HEK293 (cell line): ENCODE results near the gene LYL1.
A peak's percentile ranks its signal among the peaks of the same experiment; 100 is the strongest.

Experiments
- GLI2 ChIP-seq: fragments of 450-650 bp; formaldehyde crosslinking; IDR thresholded peaks from 2 replicates; pipeline ENCODE4; 2017; ENCODE audit warnings: missing biosample characterization, missing genetic modification characterization, low read depth, borderline replicate concordance
- GLIS2 ChIP-seq: fragments of 450-650 bp; formaldehyde crosslinking; IDR thresholded peaks from 2 replicates; pipeline ENCODE4 v1.5.1; 2016; ENCODE audit warnings: missing biosample characterization, missing genetic modification characterization
- IKZF3 ChIP-seq: fragments of 450-650 bp; IDR thresholded peaks from 2 replicates; pipeline ENCODE4 v1.5.0; 2018; ENCODE audit warnings: missing biosample characterization, mild to moderate bottlenecking, missing genetic modification characterization, moderate library complexity
- KLF1 ChIP-seq: fragments of 450-650 bp; formaldehyde crosslinking; IDR thresholded peaks from 2 replicates; pipeline ENCODE4 v1.5.1; 2016; ENCODE audit warnings: missing biosample characterization, missing genetic modification characterization
- KLF7 ChIP-seq: fragments of 450-650 bp; formaldehyde crosslinking; IDR thresholded peaks from 2 replicates; pipeline ENCODE4 v1.5.1; 2016; ENCODE audit warnings: missing biosample characterization, missing genetic modification characterization, borderline replicate concordance
- RBAK ChIP-seq: fragments of 450-650 bp; formaldehyde crosslinking; IDR thresholded peaks from 2 replicates; pipeline ENCODE4 v1.5.1; 2016; ENCODE audit warnings: missing biosample characterization, missing genetic modification characterization
- SP3 ChIP-seq: fragments of 450-650 bp; formaldehyde crosslinking; IDR thresholded peaks from 2 replicates; pipeline ENCODE4 v1.5.1; 2016; ENCODE audit warnings: missing biosample characterization, missing genetic modification characterization
- SP7 ChIP-seq: fragments of 450-650 bp; formaldehyde crosslinking; IDR thresholded peaks from 2 replicates; pipeline ENCODE4 v1.5.1; 2016; ENCODE audit warnings: missing biosample characterization, missing genetic modification characterization
- YY1 ChIP-seq: fragments of 450-650 bp; formaldehyde crosslinking; IDR thresholded peaks from 2 replicates; pipeline ENCODE4 v1.5.1; 2018; ENCODE audit warnings: missing biosample characterization, missing genetic modification characterization
- ZBTB7A ChIP-seq: fragments of 450-650 bp; formaldehyde crosslinking; IDR thresholded peaks from 2 replicates; pipeline ENCODE4 v1.5.1; 2016; ENCODE audit warnings: low read depth, missing biosample characterization, missing genetic modification characterization
- ZIC2 ChIP-seq: fragments of 450-650 bp; formaldehyde crosslinking; IDR thresholded peaks from 2 replicates; pipeline ENCODE4 v1.5.1; 2016; ENCODE audit warnings: missing biosample characterization, missing genetic modification characterization
- ZNF211 ChIP-seq: fragments of 450-650 bp; formaldehyde crosslinking; IDR thresholded peaks from 2 replicates; pipeline ENCODE4 v1.5.1; 2016; ENCODE audit warnings: low read depth, missing biosample characterization, missing genetic modification characterization
- ZNF214 ChIP-seq: fragments of 450-650 bp; formaldehyde crosslinking; IDR thresholded peaks from 2 replicates; pipeline ENCODE4 v1.5.1; 2017; ENCODE audit warnings: missing biosample characterization, mild to moderate bottlenecking, missing genetic modification characterization, borderline replicate concordance
- ZNF341 ChIP-seq: fragments of 450-650 bp; formaldehyde crosslinking; IDR thresholded peaks from 2 replicates; pipeline ENCODE4; 2016; ENCODE audit warnings: low read depth, missing biosample characterization, missing genetic modification characterization
- ZNF391 ChIP-seq: fragments of 450-650 bp; formaldehyde crosslinking; IDR thresholded peaks from 2 replicates; pipeline ENCODE4 v1.5.1; 2016; ENCODE audit warnings: low read depth, missing biosample characterization, missing genetic modification characterization, borderline replicate concordance
- ZNF433 ChIP-seq: fragments of 450-650 bp; formaldehyde crosslinking; IDR thresholded peaks from 2 replicates; pipeline ENCODE4 v1.5.1; 2016; ENCODE audit warnings: missing biosample characterization, missing genetic modification characterization, low read depth
- ZNF670 ChIP-seq: fragments of 450-650 bp; formaldehyde crosslinking; IDR thresholded peaks from 2 replicates; pipeline ENCODE4 v1.5.1; 2016; ENCODE audit warnings: missing biosample characterization, missing genetic modification characterization, low read depth
- ZNF776 ChIP-seq: fragments of 450-650 bp; formaldehyde crosslinking; IDR thresholded peaks from 2 replicates; pipeline ENCODE4 v1.5.0; 2017; ENCODE audit warnings: missing biosample characterization, missing genetic modification characterization, borderline replicate concordance
- ZNF843 ChIP-seq: fragments of 450-650 bp; formaldehyde crosslinking; IDR thresholded peaks from 2 replicates; pipeline ENCODE4 v1.5.1; 2016; ENCODE audit warnings: missing biosample characterization, missing genetic modification characterization
- TF ChIP-seq, protein P1 (sequence below): fragments of 450-650 bp; formaldehyde crosslinking; optimal IDR thresholded peaks from 2 replicates; pipeline ENCODE3; 2016; ENCODE audit warnings: missing biosample characterization, mild to moderate bottlenecking, missing genetic modification characterization
- TF ChIP-seq, protein P2 (sequence below): fragments of 450-650 bp; formaldehyde crosslinking; IDR thresholded peaks from 2 replicates; pipeline ENCODE4 v1.5.1; 2016; ENCODE audit warnings: missing biosample characterization, missing genetic modification characterization
- TF ChIP-seq, protein P3 (sequence below): fragments of 450-650 bp; formaldehyde crosslinking; IDR thresholded peaks from 2 replicates; pipeline ENCODE4 v1.5.1; 2016; ENCODE audit warnings: missing biosample characterization, missing genetic modification characterization
- TF ChIP-seq, protein P4 (sequence below): fragments of 450-650 bp; formaldehyde crosslinking; IDR thresholded peaks from 2 replicates; pipeline ENCODE4 v1.5.1; 2016; ENCODE audit warnings: missing biosample characterization, missing genetic modification characterization
- TF ChIP-seq, protein P5 (sequence below): fragments of 450-650 bp; formaldehyde crosslinking; IDR thresholded peaks from 2 replicates; pipeline ENCODE4 v1.5.1; 2016; ENCODE audit warnings: missing biosample characterization, missing genetic modification characterization
- TF ChIP-seq, protein P6 (sequence below): fragments of 450-650 bp; formaldehyde crosslinking; IDR thresholded peaks from 2 replicates; pipeline ENCODE4 v1.5.1; 2016; ENCODE audit warnings: missing biosample characterization, missing genetic modification characterization, borderline replicate concordance

Gene LYL1

GRCh38 chr19:13051557-13052165 lies 51.0 kb downstream of the LYL1 start (continued):
- TF ChIP-seq ZNF391 (0 out of 2 replicates have a peak, but pooled peaks have one; percentile 70), IKZF3 (tag by site-specific recombination) (peak; percentile 97), ZNF214 (tag by site-specific recombination) (no peak), SP7 (peak; percentile 98), GLI2 (tag by site-specific recombination) (peak; percentile 80; the same call in 1 of the 2 replicates), ZNF433 (tag by site-specific recombination) (no peak), ZBTB7A (tag by site-specific recombination) (no peak), GLIS2 (tag by site-specific recombination) (peak; percentile 44; the same call in 1 of the 2 replicates), KLF1 (tag by site-specific recombination) (peak; percentile 88), YY1 (tag by site-specific recombination) (no peak), KLF7 (tag by site-specific recombination) (peak; percentile 45; the same call in 1 of the 2 replicates), ZNF341 (tag by site-specific recombination) (peak; percentile 99), ZNF670 (tag by site-specific recombination) (no peak), ZNF843 (peak; percentile 95), ZNF211 (no peak), SP3 (tag by site-specific recombination) (peak; percentile 85), RBAK (tag by site-specific recombination) (no peak), ZNF776 (tag by site-specific recombination) (no peak), ZIC2 (tag by site-specific recombination) (peak; percentile 99)
- TF ChIP-seq, protein P1, sequence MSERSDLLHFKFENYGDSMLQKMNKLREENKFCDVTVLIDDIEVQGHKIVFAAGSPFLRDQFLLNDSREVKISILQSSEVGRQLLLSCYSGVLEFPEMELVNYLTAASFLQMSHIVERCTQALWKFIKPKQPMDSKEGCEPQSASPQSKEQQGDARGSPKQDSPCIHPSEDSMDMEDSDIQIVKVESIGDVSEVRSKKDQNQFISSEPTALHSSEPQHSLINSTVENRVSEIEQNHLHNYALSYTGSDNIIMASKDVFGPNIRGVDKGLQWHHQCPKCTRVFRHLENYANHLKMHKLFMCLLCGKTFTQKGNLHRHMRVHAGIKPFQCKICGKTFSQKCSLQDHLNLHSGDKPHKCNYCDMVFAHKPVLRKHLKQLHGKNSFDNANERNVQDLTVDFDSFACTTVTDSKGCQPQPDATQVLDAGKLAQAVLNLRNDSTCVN (tag by site-specific recombination), result peak; percentile 17
- TF ChIP-seq, protein P2, sequence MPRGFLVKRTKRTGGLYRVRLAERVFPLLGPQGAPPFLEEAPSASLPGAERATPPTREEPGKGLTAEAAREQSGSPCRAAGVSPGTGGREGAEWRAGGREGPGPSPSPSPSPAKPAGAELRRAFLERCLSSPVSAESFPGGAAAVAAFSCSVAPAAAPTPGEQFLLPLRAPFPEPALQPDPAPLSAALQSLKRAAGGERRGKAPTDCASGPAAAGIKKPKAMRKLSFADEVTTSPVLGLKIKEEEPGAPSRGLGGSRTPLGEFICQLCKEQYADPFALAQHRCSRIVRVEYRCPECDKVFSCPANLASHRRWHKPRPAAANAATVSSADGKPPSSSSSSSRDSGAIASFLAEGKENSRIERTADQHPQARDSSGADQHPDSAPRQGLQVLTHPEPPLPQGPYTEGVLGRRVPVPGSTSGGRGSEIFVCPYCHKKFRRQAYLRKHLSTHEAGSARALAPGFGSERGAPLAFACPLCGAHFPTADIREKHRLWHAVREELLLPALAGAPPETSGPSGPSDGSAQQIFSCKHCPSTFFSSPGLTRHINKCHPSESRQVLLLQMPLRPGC (tag by site-specific recombination), result peak; percentile 64; the same call in 1 of the 2 replicates
- TF ChIP-seq, protein P3, sequence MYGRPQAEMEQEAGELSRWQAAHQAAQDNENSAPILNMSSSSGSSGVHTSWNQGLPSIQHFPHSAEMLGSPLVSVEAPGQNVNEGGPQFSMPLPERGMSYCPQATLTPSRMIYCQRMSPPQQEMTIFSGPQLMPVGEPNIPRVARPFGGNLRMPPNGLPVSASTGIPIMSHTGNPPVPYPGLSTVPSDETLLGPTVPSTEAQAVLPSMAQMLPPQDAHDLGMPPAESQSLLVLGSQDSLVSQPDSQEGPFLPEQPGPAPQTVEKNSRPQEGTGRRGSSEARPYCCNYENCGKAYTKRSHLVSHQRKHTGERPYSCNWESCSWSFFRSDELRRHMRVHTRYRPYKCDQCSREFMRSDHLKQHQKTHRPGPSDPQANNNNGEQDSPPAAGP (tag by site-specific recombination), result peak; percentile 100
- TF ChIP-seq, protein P4, sequence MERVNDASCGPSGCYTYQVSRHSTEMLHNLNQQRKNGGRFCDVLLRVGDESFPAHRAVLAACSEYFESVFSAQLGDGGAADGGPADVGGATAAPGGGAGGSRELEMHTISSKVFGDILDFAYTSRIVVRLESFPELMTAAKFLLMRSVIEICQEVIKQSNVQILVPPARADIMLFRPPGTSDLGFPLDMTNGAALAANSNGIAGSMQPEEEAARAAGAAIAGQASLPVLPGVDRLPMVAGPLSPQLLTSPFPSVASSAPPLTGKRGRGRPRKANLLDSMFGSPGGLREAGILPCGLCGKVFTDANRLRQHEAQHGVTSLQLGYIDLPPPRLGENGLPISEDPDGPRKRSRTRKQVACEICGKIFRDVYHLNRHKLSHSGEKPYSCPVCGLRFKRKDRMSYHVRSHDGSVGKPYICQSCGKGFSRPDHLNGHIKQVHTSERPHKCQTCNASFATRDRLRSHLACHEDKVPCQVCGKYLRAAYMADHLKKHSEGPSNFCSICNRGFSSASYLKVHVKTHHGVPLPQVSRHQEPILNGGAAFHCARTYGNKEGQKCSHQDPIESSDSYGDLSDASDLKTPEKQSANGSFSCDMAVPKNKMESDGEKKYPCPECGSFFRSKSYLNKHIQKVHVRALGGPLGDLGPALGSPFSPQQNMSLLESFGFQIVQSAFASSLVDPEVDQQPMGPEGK (tag by site-specific recombination), result peak; percentile 84
- TF ChIP-seq, protein P5, sequence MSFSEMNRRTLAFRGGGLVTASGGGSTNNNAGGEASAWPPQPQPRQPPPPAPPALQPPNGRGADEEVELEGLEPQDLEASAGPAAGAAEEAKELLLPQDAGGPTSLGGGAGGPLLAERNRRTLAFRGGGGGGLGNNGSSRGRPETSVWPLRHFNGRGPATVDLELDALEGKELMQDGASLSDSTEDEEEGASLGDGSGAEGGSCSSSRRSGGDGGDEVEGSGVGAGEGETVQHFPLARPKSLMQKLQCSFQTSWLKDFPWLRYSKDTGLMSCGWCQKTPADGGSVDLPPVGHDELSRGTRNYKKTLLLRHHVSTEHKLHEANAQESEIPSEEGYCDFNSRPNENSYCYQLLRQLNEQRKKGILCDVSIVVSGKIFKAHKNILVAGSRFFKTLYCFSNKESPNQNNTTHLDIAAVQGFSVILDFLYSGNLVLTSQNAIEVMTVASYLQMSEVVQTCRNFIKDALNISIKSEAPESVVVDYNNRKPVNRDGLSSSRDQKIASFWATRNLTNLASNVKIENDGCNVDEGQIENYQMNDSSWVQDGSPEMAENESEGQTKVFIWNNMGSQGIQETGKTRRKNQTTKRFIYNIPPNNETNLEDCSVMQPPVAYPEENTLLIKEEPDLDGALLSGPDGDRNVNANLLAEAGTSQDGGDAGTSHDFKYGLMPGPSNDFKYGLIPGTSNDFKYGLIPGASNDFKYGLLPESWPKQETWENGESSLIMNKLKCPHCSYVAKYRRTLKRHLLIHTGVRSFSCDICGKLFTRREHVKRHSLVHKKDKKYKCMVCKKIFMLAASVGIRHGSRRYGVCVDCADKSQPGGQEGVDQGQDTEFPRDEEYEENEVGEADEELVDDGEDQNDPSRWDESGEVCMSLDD, result no peak
- TF ChIP-seq, protein P6, sequence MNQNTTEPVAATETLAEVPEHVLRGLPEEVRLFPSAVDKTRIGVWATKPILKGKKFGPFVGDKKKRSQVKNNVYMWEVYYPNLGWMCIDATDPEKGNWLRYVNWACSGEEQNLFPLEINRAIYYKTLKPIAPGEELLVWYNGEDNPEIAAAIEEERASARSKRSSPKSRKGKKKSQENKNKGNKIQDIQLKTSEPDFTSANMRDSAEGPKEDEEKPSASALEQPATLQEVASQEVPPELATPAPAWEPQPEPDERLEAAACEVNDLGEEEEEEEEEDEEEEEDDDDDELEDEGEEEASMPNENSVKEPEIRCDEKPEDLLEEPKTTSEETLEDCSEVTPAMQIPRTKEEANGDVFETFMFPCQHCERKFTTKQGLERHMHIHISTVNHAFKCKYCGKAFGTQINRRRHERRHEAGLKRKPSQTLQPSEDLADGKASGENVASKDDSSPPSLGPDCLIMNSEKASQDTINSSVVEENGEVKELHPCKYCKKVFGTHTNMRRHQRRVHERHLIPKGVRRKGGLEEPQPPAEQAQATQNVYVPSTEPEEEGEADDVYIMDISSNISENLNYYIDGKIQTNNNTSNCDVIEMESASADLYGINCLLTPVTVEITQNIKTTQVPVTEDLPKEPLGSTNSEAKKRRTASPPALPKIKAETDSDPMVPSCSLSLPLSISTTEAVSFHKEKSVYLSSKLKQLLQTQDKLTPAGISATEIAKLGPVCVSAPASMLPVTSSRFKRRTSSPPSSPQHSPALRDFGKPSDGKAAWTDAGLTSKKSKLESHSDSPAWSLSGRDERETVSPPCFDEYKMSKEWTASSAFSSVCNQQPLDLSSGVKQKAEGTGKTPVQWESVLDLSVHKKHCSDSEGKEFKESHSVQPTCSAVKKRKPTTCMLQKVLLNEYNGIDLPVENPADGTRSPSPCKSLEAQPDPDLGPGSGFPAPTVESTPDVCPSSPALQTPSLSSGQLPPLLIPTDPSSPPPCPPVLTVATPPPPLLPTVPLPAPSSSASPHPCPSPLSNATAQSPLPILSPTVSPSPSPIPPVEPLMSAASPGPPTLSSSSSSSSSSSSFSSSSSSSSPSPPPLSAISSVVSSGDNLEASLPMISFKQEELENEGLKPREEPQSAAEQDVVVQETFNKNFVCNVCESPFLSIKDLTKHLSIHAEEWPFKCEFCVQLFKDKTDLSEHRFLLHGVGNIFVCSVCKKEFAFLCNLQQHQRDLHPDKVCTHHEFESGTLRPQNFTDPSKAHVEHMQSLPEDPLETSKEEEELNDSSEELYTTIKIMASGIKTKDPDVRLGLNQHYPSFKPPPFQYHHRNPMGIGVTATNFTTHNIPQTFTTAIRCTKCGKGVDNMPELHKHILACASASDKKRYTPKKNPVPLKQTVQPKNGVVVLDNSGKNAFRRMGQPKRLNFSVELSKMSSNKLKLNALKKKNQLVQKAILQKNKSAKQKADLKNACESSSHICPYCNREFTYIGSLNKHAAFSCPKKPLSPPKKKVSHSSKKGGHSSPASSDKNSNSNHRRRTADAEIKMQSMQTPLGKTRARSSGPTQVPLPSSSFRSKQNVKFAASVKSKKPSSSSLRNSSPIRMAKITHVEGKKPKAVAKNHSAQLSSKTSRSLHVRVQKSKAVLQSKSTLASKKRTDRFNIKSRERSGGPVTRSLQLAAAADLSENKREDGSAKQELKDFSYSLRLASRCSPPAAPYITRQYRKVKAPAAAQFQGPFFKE, result no peak
